HEK293 (cell line): ENCODE data around the gene CHRM4.
A peak's percentile ranks its signal among the peaks of the same experiment; 100 is the strongest.

Experiments
- CTCF ChIA-PET: fragments of 350-600 bp; formaldehyde crosslinking; extraction: SDS; loops from one replicate; lab custom pipeline; 2021; ENCODE audit warnings: antibody characterized with exemption; lab: Yijun Ruan, JAX
- POLR2A ChIA-PET: fragments of 300-600 bp; formaldehyde crosslinking; extraction: SDS; loops from one replicate; lab custom pipeline; 2020; ENCODE audit warnings: antibody characterized with exemption, inconsistent platforms; lab: Yijun Ruan, JAX
- H3K27ac ChIP-seq: fragments of 200-500 bp; sonication (Bioruptor generic); 2 replicates; pipeline ENCODE4 v1.5.1; 2014; ENCODE audit warnings: low read depth, low read length, control low read depth, inconsistent platforms; ENCODE audit errors: extremely low read depth
- H3K36me3 ChIP-seq, 2 experiments: fragments of 200-500 bp in 1 of 2; sonication (Bioruptor generic) in 1 of 2; 1 replicate in 1 of 2; 2 replicates in 1 of 2; pipeline ENCODE4 v1.5.1; 2014 to 2017; ENCODE audit warnings: inconsistent platforms in 2 of 2, low read length in 2 of 2; ENCODE audit not compliant: control insufficient read depth in 2 of 2, insufficient read depth in 1 of 2
- H3K4me1 ChIP-seq: fragments of 200-500 bp; sonication (Bioruptor generic); 2 replicates; pipeline ENCODE4 v1.5.1; 2014; ENCODE audit warnings: mild to moderate bottlenecking, low read length, inconsistent platforms; ENCODE audit not compliant: control insufficient read depth, insufficient read depth
- H3K4me3 ChIP-seq: 2 replicates; pipeline ENCODE4 v1.5.1; 2011; ENCODE audit warnings: low read depth, mild to moderate bottlenecking, control low read depth, low read length, moderate library complexity
- H3K9me3 ChIP-seq: fragments of 200-500 bp; sonication (Bioruptor generic); 2 replicates; pipeline ENCODE4 v1.5.1; 2014; ENCODE audit warnings: low read depth, low read length, inconsistent platforms; ENCODE audit not compliant: control insufficient read depth, insufficient read depth
- GFI1B ChIP-seq: fragments of 450-650 bp; formaldehyde crosslinking; IDR thresholded peaks from 2 replicates; pipeline ENCODE4 v1.5.1; 2016; ENCODE audit warnings: missing biosample characterization, missing genetic modification characterization
- HOXC10 ChIP-seq: sonication (generic); formaldehyde crosslinking; IDR thresholded peaks from 2 replicates; pipeline ENCODE4 v1.8.1; 2023; ENCODE audit warnings: mild to moderate bottlenecking, missing genetic modification reagents
- KLF10 ChIP-seq: fragments of 450-650 bp; IDR thresholded peaks from 2 replicates; pipeline ENCODE4 v1.5.1; 2018; ENCODE audit warnings: missing biosample characterization, mild to moderate bottlenecking, missing genetic modification characterization
- MYNN ChIP-seq: fragments of 450-650 bp; formaldehyde crosslinking; IDR thresholded peaks from 2 replicates; pipeline ENCODE4 v1.5.1; 2016; ENCODE audit warnings: missing biosample characterization, missing genetic modification characterization, borderline replicate concordance
- MZF1 ChIP-seq: fragments of 450-650 bp; formaldehyde crosslinking; IDR thresholded peaks from 2 replicates; pipeline ENCODE4 v1.5.1; 2017; ENCODE audit warnings: missing biosample characterization, missing genetic modification characterization, borderline replicate concordance
- OVOL3 ChIP-seq: fragments of 450-650 bp; formaldehyde crosslinking; IDR thresholded peaks from 2 replicates; pipeline ENCODE4 v1.5.1; 2016; ENCODE audit warnings: missing biosample characterization, missing genetic modification characterization
- PATZ1 ChIP-seq: fragments of 450-650 bp; formaldehyde crosslinking; IDR thresholded peaks from 2 replicates; pipeline ENCODE4 v1.5.1; 2016; ENCODE audit warnings: missing biosample characterization, missing genetic modification characterization
- PBX3 ChIP-seq: sonication (generic); formaldehyde crosslinking; IDR thresholded peaks from 2 replicates; pipeline ENCODE4 v1.8.1; 2022; ENCODE audit warnings: mild to moderate bottlenecking, moderate library complexity, missing genetic modification reagents
- ZBTB26 ChIP-seq: fragments of 450-650 bp; formaldehyde crosslinking; optimal IDR thresholded peaks from 2 replicates; pipeline ENCODE3; 2016; ENCODE audit warnings: missing biosample characterization, mild to moderate bottlenecking, missing genetic modification characterization
- ZFHX2 ChIP-seq: fragments of 450-650 bp; formaldehyde crosslinking; conservative IDR thresholded peaks from 2 replicates; pipeline ENCODE4 v1.5.1; 2016; ENCODE audit warnings: missing biosample characterization, missing genetic modification characterization
- ZFP37 ChIP-seq: fragments of 450-650 bp; formaldehyde crosslinking; IDR thresholded peaks from 2 replicates; pipeline ENCODE4 v1.5.1; 2016; ENCODE audit warnings: missing biosample characterization, missing genetic modification characterization
- ZNF112 ChIP-seq: fragments of 450-650 bp; formaldehyde crosslinking; IDR thresholded peaks from 2 replicates; pipeline ENCODE4 v1.5.0; 2017; ENCODE audit warnings: missing biosample characterization, missing genetic modification characterization
- ZNF114 ChIP-seq: fragments of 450-650 bp; formaldehyde crosslinking; IDR thresholded peaks from 2 replicates; pipeline ENCODE4 v1.5.0; 2017; ENCODE audit warnings: missing biosample characterization, missing genetic modification characterization
- ZNF138 ChIP-seq: fragments of 450-650 bp; formaldehyde crosslinking; IDR thresholded peaks from 2 replicates; pipeline ENCODE4 v1.5.1; 2016; ENCODE audit warnings: missing biosample characterization, missing genetic modification characterization, borderline replicate concordance
- ZNF148 ChIP-seq: fragments of 450-650 bp; formaldehyde crosslinking; IDR thresholded peaks from 2 replicates; pipeline ENCODE4 v1.5.0; 2017; ENCODE audit warnings: missing biosample characterization, missing genetic modification characterization, borderline replicate concordance
- ZNF214 ChIP-seq: fragments of 450-650 bp; formaldehyde crosslinking; IDR thresholded peaks from 2 replicates; pipeline ENCODE4 v1.5.1; 2017; ENCODE audit warnings: missing biosample characterization, mild to moderate bottlenecking, missing genetic modification characterization, borderline replicate concordance
- ZNF426 ChIP-seq: fragments of 450-650 bp; formaldehyde crosslinking; IDR thresholded peaks from 2 replicates; pipeline ENCODE4 v1.5.1; 2017; ENCODE audit warnings: missing biosample characterization, missing genetic modification characterization, mild to moderate bottlenecking, inconsistent platforms, moderate library complexity
- ZNF530 ChIP-seq: fragments of 450-650 bp; formaldehyde crosslinking; IDR thresholded peaks from 2 replicates; pipeline ENCODE4 v1.5.1; 2016; ENCODE audit warnings: low read depth, missing biosample characterization, missing genetic modification characterization
- ZNF549 ChIP-seq: fragments of 450-650 bp; IDR thresholded peaks from 2 replicates; pipeline ENCODE4 v1.5.1; 2018; ENCODE audit warnings: missing biosample characterization, missing genetic modification characterization, mild to moderate bottlenecking, inconsistent platforms, moderate library complexity
- ZNF558 ChIP-seq: fragments of 450-650 bp; formaldehyde crosslinking; IDR thresholded peaks from 2 replicates; pipeline ENCODE4 v1.5.1; 2016; ENCODE audit warnings: missing biosample characterization, missing genetic modification characterization
- ZNF596 ChIP-seq: fragments of 450-650 bp; IDR thresholded peaks from 2 replicates; pipeline ENCODE4 v1.5.0; 2018; ENCODE audit warnings: missing biosample characterization, mild to moderate bottlenecking, missing genetic modification characterization, moderate library complexity
- ZNF639 ChIP-seq: fragments of 450-650 bp; formaldehyde crosslinking; IDR thresholded peaks from 2 replicates; pipeline ENCODE4 v1.5.1; 2016; ENCODE audit warnings: missing biosample characterization, missing genetic modification characterization
- ZNF654 ChIP-seq: fragments of 450-650 bp; formaldehyde crosslinking; IDR thresholded peaks from 2 replicates; pipeline ENCODE4 v1.5.1; 2016; ENCODE audit warnings: low read depth, missing biosample characterization, missing genetic modification characterization
- ZNF704 ChIP-seq: fragments of 450-650 bp; formaldehyde crosslinking; IDR thresholded peaks from 2 replicates; pipeline ENCODE4 v1.5.1; 2016; ENCODE audit warnings: missing biosample characterization, missing genetic modification characterization
- ZNF747 ChIP-seq: fragments of 450-650 bp; formaldehyde crosslinking; IDR thresholded peaks from 2 replicates; pipeline ENCODE4 v1.5.1; 2016; ENCODE audit warnings: missing biosample characterization, missing genetic modification characterization
- ZNF785 ChIP-seq: fragments of 450-650 bp; formaldehyde crosslinking; IDR thresholded peaks from 2 replicates; pipeline ENCODE4 v1.5.1; 2016; ENCODE audit warnings: missing biosample characterization, missing genetic modification characterization

Gene CHRM4

GRCh38 chr11:46391578-46392420 lies at the start of gene CHRM4:
Gene CHRM4, minus strand, starts transcription at chr11:46391776. Its CDS starts 5,219 bp downstream, at chr11:46386557.
- no peaks in the 10 kb centered on the region for H3K9me3 ChIP-seq
- ChIA-PET POLR2A (interaction anchor here (0.6 to 1.6 kb wide), 4 partner anchors 8 to 488 kb away, joined by 3 to 5 read pairs (median 4); no protein-coding TSS in a partner anchor), CTCF (interaction anchor here (0.5 to 5.4 kb wide), 27 partner anchors 9 to 427 kb away, joined by 3 to 43 read pairs (median 4); partner anchors contain the start of genes ATG13 and HARBI1)
- H3K4me3 ChIP-seq = peak within 1 kb of the TSS; percentile 45
- peaks cover 0 to 11% of the 10 kb centered on the region in 2 experiments; a peak in 1 of 3 replicates for H3K36me3 ChIP-seq
- no peaks in the 10 kb centered on the region for H3K4me1 ChIP-seq
- no peak within 1 kb of the TSS for H3K27ac ChIP-seq
- no peak for TF ChIP-seq ZNF114 (tag by site-specific recombination)
- TF ChIP-seq ZNF785 (tag by site-specific recombination) = no peak
- TF ChIP-seq ZNF138 = no peak
- no peak for TF ChIP-seq GFI1B
- no peak for TF ChIP-seq ZNF530 (tag by site-specific recombination)
- TF ChIP-seq ZNF596 (tag by site-specific recombination) = no peak
- no peak for TF ChIP-seq MYNN (tag by site-specific recombination)
- TF ChIP-seq ZFP37 (tag by site-specific recombination) = no peak
- TF ChIP-seq ZNF654 (tag by site-specific recombination) = no peak
- 0 out of 2 replicates have a peak, but pooled peaks have one; percentile 36 for TF ChIP-seq PBX3 (CRISPR knock-in tag)
- peak; percentile 44 for TF ChIP-seq ZFHX2 (tag by site-specific recombination)
- peak; percentile 19 for TF ChIP-seq ZBTB26
- peak; percentile 33 for TF ChIP-seq PATZ1 (tag by site-specific recombination)
- TF ChIP-seq ZNF426 (tag by site-specific recombination) = no peak
- no peak for TF ChIP-seq OVOL3 (tag by site-specific recombination)
- no peak for TF ChIP-seq ZNF747
- no peak for TF ChIP-seq HOXC10
- no peak for TF ChIP-seq ZNF639 (tag by site-specific recombination)
- no peak for TF ChIP-seq ZNF148 (tag by site-specific recombination)
- TF ChIP-seq ZNF549 = no peak
- TF ChIP-seq ZNF112 (tag by site-specific recombination) = no peak
- TF ChIP-seq ZNF558 (tag by site-specific recombination) = no peak
- TF ChIP-seq MZF1 = no peak
- TF ChIP-seq ZNF214 (tag by site-specific recombination) = no peak
- TF ChIP-seq ZNF704 (tag by site-specific recombination) = no peak
- peak; percentile 22; the same call in 1 of the 2 replicates for TF ChIP-seq KLF10 (tag by site-specific recombination)
